Measurements from ENCODE around the gene CCNDBP1.

DNA sequence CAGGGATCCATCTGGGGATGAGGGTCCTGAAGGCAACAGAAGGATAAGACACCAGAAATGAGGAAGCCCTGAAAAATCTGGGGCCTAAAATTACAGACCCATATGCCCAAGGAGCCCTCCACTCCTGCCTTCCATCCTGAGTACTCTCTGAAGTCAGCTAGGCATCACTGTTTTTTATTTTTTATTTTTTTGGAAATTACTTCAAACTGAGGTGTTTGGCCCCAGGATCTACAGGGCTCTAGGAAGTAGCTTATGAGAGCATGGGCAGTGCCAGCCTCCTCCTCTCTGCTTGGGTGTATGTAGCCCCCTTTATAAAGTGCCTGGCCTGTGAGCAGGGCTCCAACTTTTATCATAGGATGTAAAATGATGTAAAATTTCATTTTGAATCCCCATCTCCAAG lies 27.7 kb downstream of the CCNDBP1 start:
- TF ChIP-seq EZH2 (IDR thresholded peaks at IDR 0.05; ENCODE audit: insufficient read depth, poor library complexity, severe bottlenecking) (no peak), EZH2phosphoT487 (IDR thresholded peaks at IDR 0.05; ENCODE audit: insufficient read depth, low read depth) (no peak)
